Measurements from ENCODE around the gene COL9A3.

DNA sequence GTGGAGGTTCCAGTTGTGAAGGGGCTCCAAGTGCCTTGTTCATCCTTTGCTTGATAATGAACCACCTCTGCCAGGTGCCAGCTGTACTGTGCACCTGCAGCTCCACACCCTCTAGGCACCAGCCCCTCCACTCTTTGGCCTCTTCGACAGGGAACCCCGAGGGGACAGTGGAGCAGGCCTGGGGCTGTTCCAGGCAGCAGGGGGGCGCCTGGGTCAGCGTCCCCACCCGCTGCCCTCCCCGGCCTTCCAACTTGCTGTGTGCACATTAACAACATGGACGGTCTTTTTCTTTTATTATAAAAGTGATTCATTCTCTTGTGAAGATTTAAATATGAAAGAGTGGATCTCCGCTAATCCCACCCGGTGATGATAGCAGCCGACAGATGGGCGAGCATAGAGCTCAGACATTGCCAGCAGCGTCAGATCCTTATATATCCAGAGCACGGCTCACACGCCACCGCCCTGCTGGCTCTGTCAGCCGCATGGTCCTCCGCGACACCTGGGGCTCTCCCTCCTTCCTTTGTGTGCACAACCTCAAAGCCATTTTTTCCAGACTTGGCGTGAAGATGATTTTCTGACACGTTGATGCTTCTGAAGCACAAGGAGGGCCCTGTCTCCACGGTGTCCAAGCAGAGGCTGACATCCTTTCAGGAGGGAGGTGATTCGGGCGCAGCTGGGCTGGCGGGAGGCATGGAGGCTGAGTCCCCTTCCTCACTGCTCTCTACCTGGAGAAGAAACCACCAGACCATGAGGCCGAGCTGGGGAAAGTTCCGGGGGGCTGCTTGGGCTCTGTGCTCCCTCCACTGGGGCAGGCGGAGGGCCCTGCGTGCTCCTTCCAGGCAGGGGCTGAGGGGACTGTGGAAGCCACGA, 42.8 kb upstream of the COL9A3 start:
- TF ChIP-seq CTCF (IDR thresholded peaks at IDR 0.05; ENCODE audit: insufficient read depth, low read length, poor library complexity, severe bottlenecking) (no peak), EZH2phosphoT487 (conservative IDR thresholded peaks at IDR 0.05; ENCODE audit: low read length) (no peak)

All from SU-DHL-6 (cell line).